ENCODE measurements around the gene GRHL1.

GRHL1 gene

GRCh38 chr2:10022445-10022844 is 71.0 kb downstream of the GRHL1 start:
- TF ChIP-seq, protein P1, sequence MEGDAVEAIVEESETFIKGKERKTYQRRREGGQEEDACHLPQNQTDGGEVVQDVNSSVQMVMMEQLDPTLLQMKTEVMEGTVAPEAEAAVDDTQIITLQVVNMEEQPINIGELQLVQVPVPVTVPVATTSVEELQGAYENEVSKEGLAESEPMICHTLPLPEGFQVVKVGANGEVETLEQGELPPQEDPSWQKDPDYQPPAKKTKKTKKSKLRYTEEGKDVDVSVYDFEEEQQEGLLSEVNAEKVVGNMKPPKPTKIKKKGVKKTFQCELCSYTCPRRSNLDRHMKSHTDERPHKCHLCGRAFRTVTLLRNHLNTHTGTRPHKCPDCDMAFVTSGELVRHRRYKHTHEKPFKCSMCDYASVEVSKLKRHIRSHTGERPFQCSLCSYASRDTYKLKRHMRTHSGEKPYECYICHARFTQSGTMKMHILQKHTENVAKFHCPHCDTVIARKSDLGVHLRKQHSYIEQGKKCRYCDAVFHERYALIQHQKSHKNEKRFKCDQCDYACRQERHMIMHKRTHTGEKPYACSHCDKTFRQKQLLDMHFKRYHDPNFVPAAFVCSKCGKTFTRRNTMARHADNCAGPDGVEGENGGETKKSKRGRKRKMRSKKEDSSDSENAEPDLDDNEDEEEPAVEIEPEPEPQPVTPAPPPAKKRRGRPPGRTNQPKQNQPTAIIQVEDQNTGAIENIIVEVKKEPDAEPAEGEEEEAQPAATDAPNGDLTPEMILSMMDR (IDR thresholded peaks at IDR 0.05; ENCODE audit: low read depth, low read length), result no peak
- H3K4me3 ChIP-seq (ENCODE audit: low read depth, low read length), result no peak overlapping the region

GRCh38 chr2:10022966-10023662 is 71.6 kb downstream of the GRHL1 start:
- TF ChIP-seq, protein P1 (IDR thresholded peaks at IDR 0.05; ENCODE audit: low read depth, low read length), result 0 out of 2 replicates have a peak, but pooled peaks have one; percentile 17

DNA sequence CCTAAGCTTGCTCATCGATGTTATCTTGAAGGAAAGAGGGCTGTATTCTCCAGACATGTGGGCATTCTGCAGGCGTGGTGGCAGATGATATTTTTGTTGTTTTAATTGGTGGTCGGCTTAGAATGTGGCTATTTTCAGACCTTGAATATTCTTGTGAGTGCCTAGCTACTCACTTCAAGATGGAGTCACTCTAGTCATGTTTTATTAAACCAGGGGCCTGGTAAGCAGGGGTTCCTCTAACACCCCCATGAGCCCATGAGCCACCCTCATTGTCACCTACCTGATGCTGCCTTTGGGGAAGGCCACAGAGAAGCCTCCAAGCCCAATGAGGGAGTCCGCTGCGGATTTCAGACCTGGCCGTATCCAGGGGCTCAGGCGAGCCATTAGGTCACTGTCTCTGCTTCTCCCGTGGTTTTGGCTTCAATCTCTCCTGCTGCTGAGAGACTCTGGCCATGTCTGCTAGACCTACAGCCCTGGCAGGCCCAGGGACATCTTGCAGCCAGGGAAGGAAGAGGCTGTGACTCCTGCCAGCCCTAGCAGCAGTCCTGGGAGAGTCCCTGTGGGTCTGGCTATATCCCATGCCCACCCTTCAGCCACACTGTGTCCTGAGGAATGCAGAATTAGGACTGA is 75.6 kb downstream of the GRHL1 start:
- H3K4me3 ChIP-seq (ENCODE audit: low read depth, low read length), result no peak overlapping the region
- TF ChIP-seq, protein P1 (IDR thresholded peaks at IDR 0.05; ENCODE audit: low read depth, low read length), result no peak

More at GRCh38 chr2:10022966-10023662, 71.6 kb downstream of the GRHL1 start:
- H3K4me3 ChIP-seq (ENCODE audit: low read depth, low read length), result no peak overlapping the region

GRCh38 chr2:10027660-10028330 is 76.3 kb downstream of the GRHL1 start:
- TF ChIP-seq, protein P1 (IDR thresholded peaks at IDR 0.05; ENCODE audit: low read depth, low read length), result no peak
- no peak overlapping the region for H3K4me3 ChIP-seq (ENCODE audit: low read depth, low read length)

DNA sequence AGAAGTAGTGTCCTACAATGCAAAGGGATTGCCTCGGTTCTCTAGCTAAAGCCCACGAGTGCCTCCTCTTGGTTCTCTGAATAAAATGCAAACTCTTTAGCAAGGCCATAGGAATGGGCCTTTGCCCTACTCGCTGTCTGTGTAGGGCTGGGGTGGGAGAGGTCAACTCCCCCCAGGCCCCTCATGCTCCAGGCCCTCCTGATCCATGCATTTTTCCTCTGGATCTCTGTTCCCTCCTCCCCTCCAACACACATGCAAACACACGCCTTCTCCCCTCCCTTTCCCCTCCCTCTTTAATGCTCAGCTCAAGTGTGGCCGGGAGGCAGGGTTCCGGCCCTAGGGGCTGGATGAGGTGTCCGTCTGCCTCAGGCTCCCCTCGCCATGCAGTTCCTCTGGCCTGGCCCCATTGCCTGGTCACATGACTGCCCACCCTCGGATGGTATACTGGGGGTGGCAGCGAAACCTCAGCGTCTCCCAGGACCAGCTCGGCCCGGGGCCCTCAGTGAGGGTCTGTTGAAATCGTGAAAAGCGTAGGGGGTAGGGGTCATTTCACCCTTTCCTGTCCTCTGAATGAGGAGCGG is 77.0 kb downstream of the GRHL1 start:
- TF ChIP-seq, protein P1 (IDR thresholded peaks at IDR 0.05; ENCODE audit: low read depth, low read length), result peak; percentile 25; the same call in 1 of the 2 replicates

DNA sequence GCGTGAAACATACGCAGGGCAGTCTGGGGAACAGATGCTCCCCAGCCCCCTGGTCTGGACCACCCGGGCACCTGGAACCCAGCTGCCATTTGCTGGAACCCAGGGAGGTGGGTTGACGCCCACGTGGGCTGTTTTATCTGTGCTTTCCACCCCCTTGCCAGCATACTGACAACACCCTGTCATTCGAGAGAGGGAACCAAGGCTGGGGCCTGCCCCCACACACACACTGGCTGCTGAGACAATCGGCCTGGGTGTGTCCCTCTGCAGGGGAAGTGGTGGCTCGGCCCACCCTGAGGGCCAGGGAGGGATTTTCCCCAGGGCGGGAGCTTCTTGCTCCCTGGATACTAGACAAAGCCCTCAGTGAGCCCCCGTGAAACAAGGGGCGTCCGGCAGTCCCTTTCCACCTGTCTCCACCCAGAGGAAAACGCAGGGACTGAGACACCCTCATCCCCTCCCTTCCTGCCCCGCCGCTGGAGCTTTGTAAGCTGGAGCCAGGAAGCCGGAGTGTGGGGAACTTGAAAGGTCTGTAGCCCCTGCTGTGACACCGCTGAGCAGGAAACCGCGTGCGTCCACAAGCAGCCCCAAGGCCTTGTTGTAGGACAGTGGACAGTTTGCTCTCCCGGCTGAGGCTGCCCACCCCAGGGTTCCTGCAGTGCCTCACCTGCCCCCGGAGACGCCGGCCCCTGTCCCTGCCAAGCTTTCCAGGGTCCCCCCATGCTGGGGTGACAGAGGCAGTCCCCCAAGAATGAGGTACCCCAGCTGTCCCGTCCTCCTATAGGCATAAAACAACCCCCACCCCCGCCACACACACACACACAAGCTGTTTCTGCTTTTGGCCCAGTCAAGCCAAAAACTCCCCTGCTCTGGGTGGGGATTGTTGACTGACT is 77.7 kb downstream of the GRHL1 start:
- no peak overlapping the region for H3K4me3 ChIP-seq (ENCODE audit: low read depth, low read length)
- TF ChIP-seq, protein P1 (IDR thresholded peaks at IDR 0.05; ENCODE audit: low read depth, low read length), result no peak

More for the DNA sequence above, 77.0 kb downstream of the GRHL1 start:
- H3K4me3 ChIP-seq (ENCODE audit: low read depth, low read length), result no peak overlapping the region

All from WI38 (cell line).